SK-N-MC (cell line): ENCODE measurements around the gene PHC2.

Source experiments
- EZH2 ChIP-seq: fragments of 200-600 bp; sonication (generic); IDR thresholded peaks from one replicate; pipeline ENCODE4 v1.6.1; 2017; ENCODE audit warnings: antibody characterized with exemption
- FOXP2 ChIP-seq: optimal IDR thresholded peaks from 2 replicates; pipeline ENCODE3; 2011; ENCODE audit warnings: mild to moderate bottlenecking, moderate library complexity; ENCODE audit not compliant: insufficient read depth; ENCODE audit errors: extremely low read length, control extremely low read depth
- POLR2AphosphoS5 ChIP-seq: IDR thresholded peaks from 2 replicates; pipeline ENCODE4 v1.6.1; 2012; ENCODE audit warnings: mild to moderate bottlenecking, low read depth, low read length, borderline replicate concordance

GRCh38 chr1:33378976-33379375, 51.9 kb downstream of the PHC2 start:
- TF ChIP-seq EZH2 (no peak), POLR2AphosphoS5 (no peak), FOXP2 (no peak)
